ENCODE data around the gene PKP1. TPM values are rescaled to one million over a fixed set of nuclear protein-coding genes. Genes with fewer than 3 reads are reported as not detected.

The PKP1 gene
- total and polyA plus RNA-seq, 2 donors (not counting 3 experiments of a cell fraction or from before 2014, with no cell fraction given) = 0.01 TPM; not detected in 1

DNA sequence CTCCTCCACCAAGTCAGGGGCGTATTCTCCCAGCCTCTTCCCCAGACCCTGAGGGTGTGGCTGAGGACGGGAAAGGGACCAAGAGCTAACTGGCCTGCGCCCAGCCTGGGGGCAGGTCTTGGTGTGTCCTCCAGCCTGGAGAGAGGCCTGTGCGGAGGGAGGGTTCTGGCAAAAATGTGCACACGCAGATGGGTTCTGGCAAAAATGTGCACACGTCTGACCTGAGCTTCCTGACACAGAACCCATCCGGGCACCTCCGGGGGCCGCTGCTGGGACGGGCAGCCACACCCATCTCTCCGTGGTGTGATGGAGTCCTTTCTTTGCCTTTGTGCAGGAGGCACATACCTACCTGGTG lies 23.1 kb upstream of the PKP1 start:
- dilution Hi-C loops (cut with MboI; ENCODE audit: extremely low pct_ligation_motif_present, low sequenced_read_pairs) = no loop called here
- no TSS peak for BruUV-seq (replicated peaks)
- no peaks in the 10 kb centered on the region for H4K20me1 ChIP-seq (replicated peaks; ENCODE audit: control insufficient read depth, extremely low read depth, insufficient read depth, low read length)
- H3K9me1 ChIP-seq (replicated peaks; ENCODE audit: control insufficient read depth, extremely low read depth, insufficient read depth, low read length) = no peaks in the 10 kb centered on the region
- H3K27ac ChIP-seq (ENCODE audit: insufficient read depth, low read depth, low read length) = no peak overlapping the region
- no peaks in the 10 kb centered on the region for H3K36me3 ChIP-seq (ENCODE audit: control insufficient read depth in 2 of 2, extremely low read depth in 1 of 2, insufficient read depth in 2 of 2, low read length in 2 of 2)
- H3K4me3 ChIP-seq (replicated peaks in 1 of 3; ENCODE audit: insufficient read depth in 1 of 3, low read depth in 1 of 3, low read length in 3 of 3) = no peak overlapping the region
- TF ChIP-seq POLR2AphosphoS5 (IDR thresholded peaks at IDR 0.05; ENCODE audit: insufficient read depth, low read depth, low read length) = no peak
- no peak for TF ChIP-seq EZH2 (IDR thresholded peaks at IDR 0.05; ENCODE audit: borderline replicate concordance, low read depth, low read length, severe bottlenecking)
- ChIA-PET POLR2A (no interaction called here), CTCF (interaction anchor here (0.6 to 2.3 kb wide), 4 partner anchors 32 to 103 kb away, joined by 3 to 18 read pairs (median 3); no protein-coding TSS in a partner anchor)
- intact Hi-C loops (cut with micrococcal nuclease) = no loop called here
- DNase-seq (ENCODE audit: low read depth, low spot score) = no peak
- H3K4me1 ChIP-seq (ENCODE audit: control insufficient read depth, extremely low read depth, insufficient read depth, low read length) = no peaks in the 10 kb centered on the region
- H3K79me2 ChIP-seq (ENCODE audit: control insufficient read depth, insufficient read depth, low read length) = no peaks in the 10 kb centered on the region
- peaks cover 14 to 16% of the 10 kb centered on the region in 2 experiments for H3K27me3 ChIP-seq (ENCODE audit: control insufficient read depth in 2 of 2, insufficient read depth in 2 of 2, low read length in 2 of 2)
- no peak overlapping the region for H3K4me2 ChIP-seq (ENCODE audit: insufficient read depth, low read length)
- FAIRE-seq = no peak
- H3K9me3 ChIP-seq (replicated peaks; ENCODE audit: control insufficient read depth, insufficient read depth, low read length) = no peaks in the 10 kb centered on the region
- no peak overlapping the region for H2AFZ ChIP-seq (ENCODE audit: low read depth, low read length)
- H3K9ac ChIP-seq (replicated peaks; ENCODE audit: extremely low read depth, insufficient read depth, low read length) = no peak overlapping the region

DNA sequence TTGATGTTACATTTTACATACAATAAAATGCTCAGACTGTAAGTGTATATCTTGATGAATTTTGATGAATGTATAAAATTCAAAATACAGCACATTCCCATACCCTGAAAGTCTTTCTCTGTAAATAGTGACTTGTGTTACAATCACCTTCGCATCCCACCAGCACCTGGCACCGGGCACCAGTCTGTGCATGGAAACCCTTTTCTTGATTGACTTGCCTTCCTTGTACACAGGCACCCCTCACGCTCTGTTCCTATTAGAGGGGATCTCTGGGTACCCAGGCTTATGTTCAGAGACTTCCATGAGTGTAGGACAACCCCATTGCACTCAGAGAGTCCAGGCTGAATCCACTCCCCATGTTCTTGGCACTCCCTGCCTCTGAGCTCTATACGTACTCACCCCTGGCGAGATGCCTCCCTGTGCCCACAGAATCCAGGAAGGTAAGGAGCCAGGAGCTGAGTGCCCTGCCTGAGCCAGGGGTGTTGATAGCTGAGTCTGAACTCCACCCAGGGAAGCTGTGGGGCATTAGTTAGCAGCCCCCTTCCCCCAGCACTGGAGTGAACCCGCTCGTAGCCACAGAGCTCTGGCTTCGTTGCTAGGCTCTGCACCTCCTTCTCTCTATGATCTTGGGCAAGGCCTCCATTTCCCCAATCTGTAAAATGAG lies 22.5 kb upstream of the PKP1 start:
- CTCF ChIA-PET = interaction anchor here (0.6 to 2.3 kb wide), 5 partner anchors 32 to 103 kb away, joined by 3 to 18 read pairs (median 3); no protein-coding TSS in a partner anchor
- dilution Hi-C loops (cut with MboI; ENCODE audit: extremely low pct_ligation_motif_present, low sequenced_read_pairs) (no loop called here), intact Hi-C loops (cut with micrococcal nuclease) (no loop called here)
- Histone ChIP-seq H3K4me2 (ENCODE audit: insufficient read depth, low read length) (no peak overlapping the region), H3K4me3 (replicated peaks in 1 of 3; ENCODE audit: insufficient read depth in 1 of 3, low read depth in 1 of 3, low read length in 3 of 3) (no peak overlapping the region), H3K9ac (replicated peaks; ENCODE audit: extremely low read depth, insufficient read depth, low read length) (no peak overlapping the region), H3K9me3 (replicated peaks; ENCODE audit: control insufficient read depth, insufficient read depth, low read length) (no peaks in the 10 kb centered on the region), H3K9me1 (replicated peaks; ENCODE audit: control insufficient read depth, extremely low read depth, insufficient read depth, low read length) (no peaks in the 10 kb centered on the region), H3K27ac (ENCODE audit: insufficient read depth, low read depth, low read length) (no peak overlapping the region), H3K4me1 (ENCODE audit: control insufficient read depth, extremely low read depth, insufficient read depth, low read length) (no peaks in the 10 kb centered on the region), H3K79me2 (ENCODE audit: control insufficient read depth, insufficient read depth, low read length) (no peaks in the 10 kb centered on the region), H3K27me3 (ENCODE audit: control insufficient read depth in 2 of 2, insufficient read depth in 2 of 2, low read length in 2 of 2) (peaks cover 14 to 16% of the 10 kb centered on the region in 2 experiments), H4K20me1 (replicated peaks; ENCODE audit: control insufficient read depth, extremely low read depth, insufficient read depth, low read length) (no peaks in the 10 kb centered on the region), H3K36me3 (ENCODE audit: control insufficient read depth in 2 of 2, extremely low read depth in 1 of 2, insufficient read depth in 2 of 2, low read length in 2 of 2) (no peaks in the 10 kb centered on the region), H2AFZ (ENCODE audit: low read depth, low read length) (no peak overlapping the region)
- no peak for DNase-seq (ENCODE audit: low read depth, low spot score)
- no TSS peak for BruUV-seq (replicated peaks)
- TF ChIP-seq MYC (IDR thresholded peaks at IDR 0.05; ENCODE audit: low read depth, low read length) = no peak
- TF ChIP-seq, protein P1, sequence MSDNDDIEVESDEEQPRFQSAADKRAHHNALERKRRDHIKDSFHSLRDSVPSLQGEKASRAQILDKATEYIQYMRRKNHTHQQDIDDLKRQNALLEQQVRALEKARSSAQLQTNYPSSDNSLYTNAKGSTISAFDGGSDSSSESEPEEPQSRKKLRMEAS (IDR thresholded peaks at IDR 0.05; ENCODE audit: insufficient read depth, insufficient read length) = no peak
- no peak for TF ChIP-seq FOS (IDR thresholded peaks at IDR 0.05; ENCODE audit: borderline replicate concordance, insufficient read depth, low read length)
- TF ChIP-seq POLR2A (IDR thresholded peaks at IDR 0.05; ENCODE audit: low read depth, low read length) = no peak
- TF ChIP-seq, protein P2, sequence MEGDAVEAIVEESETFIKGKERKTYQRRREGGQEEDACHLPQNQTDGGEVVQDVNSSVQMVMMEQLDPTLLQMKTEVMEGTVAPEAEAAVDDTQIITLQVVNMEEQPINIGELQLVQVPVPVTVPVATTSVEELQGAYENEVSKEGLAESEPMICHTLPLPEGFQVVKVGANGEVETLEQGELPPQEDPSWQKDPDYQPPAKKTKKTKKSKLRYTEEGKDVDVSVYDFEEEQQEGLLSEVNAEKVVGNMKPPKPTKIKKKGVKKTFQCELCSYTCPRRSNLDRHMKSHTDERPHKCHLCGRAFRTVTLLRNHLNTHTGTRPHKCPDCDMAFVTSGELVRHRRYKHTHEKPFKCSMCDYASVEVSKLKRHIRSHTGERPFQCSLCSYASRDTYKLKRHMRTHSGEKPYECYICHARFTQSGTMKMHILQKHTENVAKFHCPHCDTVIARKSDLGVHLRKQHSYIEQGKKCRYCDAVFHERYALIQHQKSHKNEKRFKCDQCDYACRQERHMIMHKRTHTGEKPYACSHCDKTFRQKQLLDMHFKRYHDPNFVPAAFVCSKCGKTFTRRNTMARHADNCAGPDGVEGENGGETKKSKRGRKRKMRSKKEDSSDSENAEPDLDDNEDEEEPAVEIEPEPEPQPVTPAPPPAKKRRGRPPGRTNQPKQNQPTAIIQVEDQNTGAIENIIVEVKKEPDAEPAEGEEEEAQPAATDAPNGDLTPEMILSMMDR (IDR thresholded peaks at IDR 0.05; ENCODE audit: extremely low read depth in 1 of 2, insufficient read depth in 1 of 2, low read depth in 1 of 2, low read length in 2 of 2) = no peak
- TF ChIP-seq JUN (IDR thresholded peaks at IDR 0.05; ENCODE audit: borderline replicate concordance, insufficient read depth, insufficient read length, low read depth) = no peak
- no peak for TF ChIP-seq POLR2AphosphoS5 (IDR thresholded peaks at IDR 0.05; ENCODE audit: insufficient read depth, low read depth, low read length)
- no peak for TF ChIP-seq GATA2 (IDR thresholded peaks at IDR 0.05; ENCODE audit: insufficient read depth, insufficient read length, low read depth, low read length)
- no peak for TF ChIP-seq EZH2 (IDR thresholded peaks at IDR 0.05; ENCODE audit: borderline replicate concordance, low read depth, low read length, severe bottlenecking)
- POLR2A ChIA-PET = no interaction called here
- no peak for FAIRE-seq
